Activated CD4-positive, CD25-positive, alpha-beta regulatory T cell (primary cell): ENCODE measurements around the gene IDE.

Source experiments
- DNase-seq, 4 experiments: peaks; one replicate each; lab custom pipeline; 2025; lab: John Stamatoyannopoulos, UW

Gene IDE

DNA sequence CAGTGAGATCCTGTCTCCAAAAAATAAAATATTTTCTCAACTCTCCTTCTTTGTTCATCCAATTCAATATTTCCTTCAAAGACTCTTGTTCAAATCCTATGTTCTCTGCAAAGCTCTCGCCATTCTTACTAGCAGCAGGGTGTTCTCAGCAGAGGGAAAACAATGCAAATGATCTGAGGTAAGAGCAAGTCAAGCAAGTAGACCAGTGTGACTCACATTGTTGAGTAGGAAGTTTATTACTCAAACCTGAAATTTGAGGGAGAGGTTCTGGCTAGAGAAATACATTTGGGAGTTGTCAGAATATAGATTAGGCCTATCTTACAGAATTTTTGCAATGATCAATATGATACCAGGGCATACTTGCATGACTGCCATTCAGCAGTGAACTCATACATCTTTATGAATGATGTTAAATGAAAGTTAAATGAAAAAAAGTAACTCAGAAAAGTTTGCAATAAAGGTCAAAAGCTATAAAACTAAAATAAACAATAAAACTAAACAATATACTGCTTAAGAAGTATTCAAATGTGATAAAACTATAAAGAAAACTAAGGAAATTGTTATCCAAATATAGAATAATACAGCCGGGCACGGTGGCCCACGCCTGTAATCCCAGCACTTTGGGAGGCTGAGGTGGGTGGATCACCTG lies 5.8 kb downstream of the IDE start:
- DNase-seq = no peak

DNA sequence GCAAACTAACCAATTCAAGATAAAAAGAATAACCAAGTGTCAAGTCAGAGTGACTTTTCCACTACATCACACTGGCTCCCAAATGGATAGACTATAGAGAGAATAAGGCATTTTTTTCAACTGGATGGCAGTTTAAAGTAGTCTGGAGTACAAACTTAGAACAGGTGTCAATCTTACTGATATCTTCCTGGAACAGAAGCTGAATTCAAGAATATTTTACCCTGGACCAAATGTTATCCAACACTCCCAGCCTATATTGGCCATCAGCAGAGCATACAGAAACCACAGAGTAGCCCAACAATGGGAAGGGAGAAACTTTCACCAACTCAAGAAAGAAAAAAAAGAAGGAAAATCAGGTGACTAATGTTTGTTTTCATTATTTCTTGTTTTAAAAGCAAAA lies 11.5 kb downstream of the IDE start:
- DNase-seq = no peak

GRCh38 chr10:92559046-92559445 lies 14.8 kb downstream of the IDE start:
- DNase-seq = no peak

- no peak for DNase-seq
Measured at GRCh38 chr10:92553959-92554358, 19.9 kb downstream of the IDE start.

GRCh38 chr10:92552310-92552709 lies 21.6 kb downstream of the IDE start:
- no peak for DNase-seq

DNA sequence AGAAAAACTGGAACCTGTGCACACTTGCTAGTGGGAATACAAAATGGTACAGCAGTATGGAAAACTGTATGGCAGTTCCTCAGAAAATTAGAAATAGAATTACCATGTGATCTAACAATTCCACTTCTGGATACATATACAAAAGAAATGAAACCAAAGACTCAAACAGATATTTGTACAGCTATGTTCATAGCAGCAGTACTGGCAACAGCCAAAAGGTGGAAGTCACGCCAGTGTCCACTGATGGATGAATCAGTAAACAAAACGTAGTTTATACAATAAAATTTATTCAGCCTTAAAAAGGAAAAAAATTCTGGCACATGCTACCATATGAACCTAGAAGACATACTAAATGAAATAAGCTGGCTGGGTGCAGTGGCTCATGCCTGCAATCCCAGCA lies 23.0 kb downstream of the IDE start:
- DNase-seq = no peak

DNA sequence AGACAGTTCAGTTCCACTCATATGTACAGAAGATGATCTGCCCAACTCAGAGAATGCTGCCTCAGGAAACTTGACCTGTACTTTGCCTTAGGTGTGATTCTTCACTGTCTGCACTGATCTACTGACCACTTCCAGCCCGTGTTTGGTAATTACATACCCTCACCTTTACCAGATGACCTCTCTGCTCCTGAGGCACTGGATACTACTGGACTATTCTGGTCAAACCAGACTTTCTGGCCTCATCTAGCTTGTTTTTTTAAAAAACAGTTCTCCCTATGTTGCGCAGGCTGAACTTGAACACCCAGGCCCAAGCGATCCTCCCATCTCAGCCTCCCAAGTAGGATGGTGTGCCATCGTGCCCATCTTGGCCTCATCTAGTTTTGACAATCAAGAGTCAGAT lies 26.2 kb downstream of the IDE start:
- no peak for DNase-seq

DNA sequence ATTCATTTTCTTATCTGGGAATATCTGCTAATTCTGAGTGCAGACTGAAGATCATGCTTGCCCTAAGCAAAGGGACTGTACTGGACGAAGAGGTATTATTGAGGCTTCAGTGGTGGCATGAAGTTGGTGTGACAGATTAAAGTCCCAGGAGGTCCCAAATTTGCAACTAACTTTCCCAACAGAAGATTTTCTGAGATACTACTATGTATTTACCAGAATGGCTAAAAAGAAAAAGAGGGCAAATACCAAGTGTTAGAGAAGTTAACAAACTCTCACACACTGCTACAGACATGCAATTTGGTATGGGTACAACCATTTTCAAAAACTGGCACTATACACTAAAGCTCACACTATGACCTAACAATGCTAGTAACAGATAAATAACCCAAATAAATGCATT lies 28.3 kb downstream of the IDE start:
- no peak for DNase-seq

DNA sequence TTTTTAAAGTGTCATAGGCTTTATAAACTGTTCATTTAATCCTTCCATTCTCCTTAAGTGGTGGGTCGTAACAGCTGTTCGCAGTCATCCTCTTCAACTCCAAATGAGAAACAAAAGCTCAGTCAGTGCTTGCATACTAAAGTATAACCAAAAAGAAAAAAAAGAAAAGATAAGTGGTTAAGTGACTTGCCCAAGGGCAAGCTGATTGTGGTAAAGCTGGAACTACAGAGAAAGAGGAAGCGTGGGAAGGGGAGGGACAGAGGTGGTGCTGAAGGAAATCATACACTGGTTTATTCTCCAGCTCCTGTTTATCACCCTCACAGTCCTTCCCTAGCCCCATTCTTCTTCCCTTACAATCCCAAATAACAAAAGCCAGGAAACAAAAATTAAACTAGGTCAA lies 29.6 kb downstream of the IDE start:
- DNase-seq = no peak

DNA sequence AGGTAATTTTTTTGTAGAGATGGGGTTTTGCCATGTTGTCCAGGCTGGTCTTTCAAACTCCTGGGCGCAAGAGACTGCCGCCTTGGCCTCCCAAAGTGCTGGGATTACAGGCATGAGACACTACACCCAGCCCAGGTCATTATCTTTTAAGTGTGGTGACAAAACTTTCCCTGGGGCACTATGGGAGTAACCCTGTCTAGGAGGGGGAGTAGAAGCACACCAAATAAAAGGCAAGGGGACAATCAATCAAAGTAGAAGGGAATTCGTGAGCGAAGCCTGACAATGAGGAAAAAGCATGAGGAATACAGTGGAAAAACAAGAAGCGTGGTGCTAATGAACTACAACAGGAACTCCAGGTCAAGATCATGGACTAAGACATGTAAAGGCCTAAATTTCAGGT lies 31.4 kb downstream of the IDE start:
- no peak for DNase-seq

- no peak for DNase-seq
Measured at GRCh38 chr10:92541583-92541982, 32.3 kb downstream of the IDE start.

DNA sequence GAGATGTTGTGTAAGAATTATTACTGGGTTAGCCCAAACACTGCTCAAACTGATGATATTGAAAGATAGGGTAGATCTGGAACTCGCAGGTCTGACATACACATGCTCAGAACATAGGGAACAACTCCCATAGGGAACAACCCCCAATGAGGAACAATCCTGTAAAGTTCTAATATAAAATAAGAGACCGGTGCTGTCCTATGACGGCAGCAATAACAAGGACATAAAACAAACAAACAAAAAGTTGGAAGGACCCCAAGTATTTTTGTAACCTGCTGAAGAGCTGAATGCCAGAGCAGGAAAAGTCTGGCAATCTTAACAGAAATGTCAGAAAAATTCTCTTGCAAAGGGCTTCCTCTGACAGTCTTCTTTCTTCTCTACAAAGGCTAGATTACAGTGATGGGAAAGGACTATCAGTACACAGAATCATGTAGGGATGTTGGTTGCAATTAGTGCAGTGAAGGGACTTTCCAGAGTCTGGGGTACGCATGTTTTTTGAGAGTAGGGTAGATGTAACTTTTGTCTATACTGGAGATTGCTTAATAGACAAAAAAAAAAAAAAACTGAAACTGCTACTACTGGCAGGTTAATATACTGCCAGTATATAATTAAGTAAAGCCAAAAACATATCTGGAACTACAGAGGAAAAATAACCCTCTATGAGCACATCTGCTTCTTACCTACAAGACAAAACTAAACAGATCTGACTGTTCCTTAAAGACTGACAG lies 35.5 kb downstream of the IDE start:
- no peak for DNase-seq

DNA sequence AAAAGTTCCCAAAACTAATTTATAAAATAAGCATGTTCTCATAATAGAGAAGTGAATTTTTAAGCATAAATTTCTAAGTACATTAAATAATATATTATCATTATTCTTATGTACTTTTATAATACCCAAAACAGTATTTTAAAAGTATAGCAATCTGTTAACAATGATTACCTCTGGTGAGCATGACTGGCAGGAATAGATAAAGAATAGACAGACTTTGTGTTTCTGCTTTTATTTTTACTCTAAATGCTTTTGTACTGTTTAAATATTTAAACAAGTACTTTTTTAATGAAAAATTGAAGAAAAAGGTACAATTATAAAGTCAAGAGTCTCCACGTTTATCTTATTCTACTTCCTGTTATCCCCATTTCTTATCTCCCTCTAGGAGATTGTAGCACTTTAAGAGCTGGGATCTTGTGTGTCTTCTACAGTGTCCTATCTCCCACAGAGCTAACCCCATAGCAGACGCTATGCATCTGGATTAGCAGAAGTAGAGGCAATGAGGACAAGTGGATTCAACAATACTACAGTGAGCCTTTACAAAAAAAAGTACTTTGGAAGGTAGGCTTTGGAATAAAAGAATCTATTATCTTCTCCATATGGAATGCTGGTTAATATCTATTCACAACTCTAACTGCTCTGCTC lies 42.9 kb downstream of the IDE start:
- no peak for DNase-seq

DNA sequence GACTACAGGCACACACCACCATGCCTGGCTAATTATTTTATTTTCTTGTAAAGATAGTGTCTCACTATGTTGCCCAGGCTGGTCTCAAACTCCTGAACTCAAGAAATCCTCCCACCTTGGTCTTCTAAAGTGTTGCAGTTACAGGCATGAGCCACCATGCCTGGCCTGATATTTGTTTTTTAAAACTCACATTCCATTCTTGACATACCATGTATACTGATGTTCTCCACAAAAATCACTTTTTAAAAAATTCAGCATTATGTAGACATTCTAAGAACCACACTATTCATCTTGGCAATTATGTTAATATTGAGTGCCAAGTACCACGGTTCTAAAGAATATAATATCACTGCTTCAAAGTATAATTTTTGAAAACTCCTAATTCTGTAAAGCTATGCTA lies 43.5 kb downstream of the IDE start:
- DNase-seq = no peak

DNA sequence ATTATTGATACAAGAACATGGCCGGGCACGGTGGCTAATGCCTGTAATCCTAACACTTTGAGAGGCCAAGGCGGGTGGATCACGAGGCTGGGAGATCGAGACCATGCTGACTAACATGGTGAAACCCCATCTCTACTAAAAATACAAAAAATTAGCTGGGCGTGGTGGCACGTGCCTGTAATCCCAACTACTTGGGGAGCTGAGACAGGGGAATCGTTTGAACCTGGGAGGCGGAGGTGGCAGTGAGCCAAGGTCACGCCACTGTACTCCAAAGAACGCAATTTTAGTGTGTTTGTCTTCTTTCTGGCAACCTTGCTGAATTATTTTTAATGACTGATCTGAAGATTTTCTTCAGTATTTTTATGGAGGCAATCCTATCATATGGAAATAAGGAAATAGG lies 46.2 kb downstream of the IDE start:
- DNase-seq = no peak

DNA sequence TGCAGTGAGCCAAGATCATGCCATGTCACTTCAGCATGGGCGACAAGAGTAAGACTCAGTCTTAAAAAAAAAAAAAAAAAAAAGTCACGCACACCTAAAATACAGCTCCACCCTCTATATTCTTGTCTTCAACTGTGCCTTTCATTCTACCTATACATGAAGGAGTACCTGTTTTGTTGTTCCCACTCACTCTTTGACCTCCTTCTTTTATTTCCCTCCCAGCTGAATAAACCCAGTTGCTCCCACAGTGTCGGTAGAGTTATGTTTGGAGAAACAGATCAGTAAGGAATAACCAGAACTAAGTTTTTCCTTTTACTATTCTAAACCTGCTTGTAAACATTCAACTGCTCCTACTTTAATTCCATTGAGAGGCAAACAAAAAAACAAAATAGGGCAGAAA lies 50.3 kb downstream of the IDE start:
- DNase-seq = no peak

DNA sequence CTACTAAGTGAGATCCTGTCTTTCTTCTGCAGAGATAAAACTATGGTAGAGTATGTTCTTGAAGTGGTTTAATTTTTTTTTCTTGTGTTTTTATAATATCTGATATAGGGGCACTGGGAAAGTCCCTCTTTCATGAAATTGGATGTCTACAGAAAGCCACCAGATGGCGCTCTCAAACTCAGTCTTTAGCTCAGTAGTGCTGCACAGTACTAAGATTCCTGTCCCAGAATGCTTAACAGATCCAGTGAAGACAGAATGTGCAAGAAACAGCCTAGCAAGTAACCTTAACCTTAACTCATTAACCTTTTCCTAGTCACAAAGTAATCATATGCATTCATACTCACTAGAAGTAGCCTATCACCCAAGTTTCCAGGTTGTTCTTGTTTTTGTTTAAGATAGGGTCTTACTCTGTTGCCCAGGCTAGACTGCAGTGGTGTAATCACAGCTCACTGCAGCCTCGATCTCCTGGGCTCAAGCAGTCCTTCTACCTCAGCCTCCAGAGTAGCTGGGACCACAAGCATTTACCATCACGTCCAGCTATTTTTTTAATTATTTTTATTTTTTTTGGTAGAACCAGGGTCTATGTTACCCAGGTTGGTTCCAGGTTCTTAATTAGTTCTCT lies 56.7 kb downstream of the IDE start:
- DNase-seq = peak; percentile 22 to 39 (median 30)

GRCh38 chr10:92508866-92509265 lies 65.0 kb downstream of the IDE start:
- no peak for DNase-seq

GRCh38 chr10:92506336-92506735 lies 67.6 kb downstream of the IDE start:
- DNase-seq = no peak

DNA sequence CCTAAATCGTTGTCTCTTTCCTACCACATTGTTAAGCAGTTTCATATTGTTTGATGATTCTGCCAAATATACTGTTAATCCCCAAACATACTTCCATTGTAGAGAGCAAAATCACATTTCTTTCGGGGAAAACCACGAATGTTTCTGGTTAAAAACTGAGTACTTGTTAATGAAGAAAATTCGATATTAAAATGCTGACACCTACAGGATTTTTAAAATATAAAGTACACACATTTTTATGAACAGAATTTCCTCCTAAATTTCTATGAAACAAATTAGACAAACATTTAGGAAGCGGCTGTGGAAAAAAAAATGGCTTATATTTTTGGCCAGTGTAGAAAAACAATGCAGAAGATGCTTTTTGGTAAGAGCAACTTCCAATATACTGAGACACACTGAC lies 68.8 kb downstream of the IDE start:
- DNase-seq = no peak

- DNase-seq = no peak
Measured at GRCh38 chr10:92502296-92502808, 71.5 kb downstream of the IDE start.

DNA sequence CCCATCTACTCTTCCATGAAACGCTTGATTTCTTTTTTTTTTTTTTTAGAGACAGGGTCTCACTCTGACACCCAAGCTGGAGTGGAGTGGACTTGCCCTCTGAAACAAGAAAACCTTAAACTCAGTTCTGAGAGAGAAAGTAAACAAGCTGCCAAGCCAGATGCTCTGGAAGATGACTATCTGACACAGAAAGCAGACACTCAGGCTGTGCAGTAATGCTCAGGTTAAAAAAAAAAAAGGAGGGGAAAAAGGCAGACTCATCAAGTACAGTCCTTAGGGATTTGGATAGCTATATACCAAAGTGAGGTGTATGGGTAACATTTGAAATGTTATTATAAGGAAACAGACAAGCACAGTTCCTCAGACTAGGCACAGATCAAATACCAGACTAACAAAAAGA lies 80.5 kb downstream of the IDE start:
- no peak for DNase-seq

DNA sequence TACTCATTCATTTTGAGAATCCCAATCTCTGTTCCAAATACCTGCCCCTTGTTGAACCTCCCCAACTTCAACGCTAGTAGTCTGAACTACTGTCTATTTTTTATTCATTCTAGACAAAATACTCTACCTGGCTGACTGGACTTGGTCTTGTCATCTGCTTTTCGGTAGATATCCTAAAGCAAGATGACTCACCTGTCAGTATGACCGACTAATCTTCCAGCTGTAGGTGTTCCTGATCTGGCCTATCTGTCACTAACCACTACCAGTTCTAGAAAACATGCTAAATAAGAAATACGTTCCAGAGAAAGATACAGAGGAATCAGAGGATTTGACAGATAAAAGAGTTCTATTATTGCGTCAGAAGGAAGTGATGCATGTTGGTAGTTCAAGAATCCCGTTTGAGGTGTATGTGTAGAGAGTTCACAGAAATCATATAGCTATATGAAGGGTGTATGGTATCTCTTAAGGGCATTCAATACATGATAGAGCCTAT lies 81.1 kb downstream of the IDE start:
- no peak for DNase-seq
